NCI-H146 treated with DMSO at 0.1 percent for 48 hours (cell line): ENCODE results near the gene NFATC2IP.
A peak's percentile ranks its signal among the peaks of the same experiment; 100 is the strongest.
"Not testable (repeated sequence)": the region's sequence is repeated elsewhere in the genome, so short reads cannot be mapped to it uniquely, and the experiment has no call there.

ENCODE experiments used
- DNase-seq: peaks from one replicate; lab custom pipeline; 2025; ENCODE audit not compliant: unreplicated experiment; lab: John Stamatoyannopoulos, UW

NFATC2IP gene

GRCh38 chr16:28925386-28926228 lies 25.1 kb upstream of the NFATC2IP start:
- peak; percentile 71 for DNase-seq

- not testable (repeated sequence) for DNase-seq
Measured at GRCh38 chr16:28926284-28926683, 24.5 kb upstream of the NFATC2IP start.

GRCh38 chr16:28927815-28928214 lies 22.9 kb upstream of the NFATC2IP start:
- no peak for DNase-seq

- no peak for DNase-seq
Measured at GRCh38 chr16:28930203-28930602, 20.5 kb upstream of the NFATC2IP start.

- DNase-seq: no peak
Measured at GRCh38 chr16:28930652-28931051, 20.1 kb upstream of the NFATC2IP start.

GRCh38 chr16:28931801-28932225 lies 18.9 kb upstream of the NFATC2IP start, which contains the start of gene CD19:
Gene CD19, plus strand, starts transcription at chr16:28931971. Its CDS starts 30 bp downstream, at chr16:28932001.
- no peak for DNase-seq

GRCh38 chr16:28932339-28933141 lies 18.2 kb upstream of the NFATC2IP start:
- DNase-seq: no peak

- no peak for DNase-seq
Measured at GRCh38 chr16:28933171-28933570, 17.6 kb upstream of the NFATC2IP start.

- no peak for DNase-seq
Measured at GRCh38 chr16:28935346-28935745, 15.4 kb upstream of the NFATC2IP start.

- peak; percentile 75 for DNase-seq
Measured at GRCh38 chr16:28935924-28936783, 14.6 kb upstream of the NFATC2IP start.

- DNase-seq: no peak
Measured at GRCh38 chr16:28936784-28937155, 14.0 kb upstream of the NFATC2IP start.

GRCh38 chr16:28937222-28937876 lies 13.4 kb upstream of the NFATC2IP start:
- no peak for DNase-seq

- no peak for DNase-seq
Measured at GRCh38 chr16:28938721-28939120, 12.0 kb upstream of the NFATC2IP start.

- not testable (repeated sequence) for DNase-seq
Measured at GRCh38 chr16:28939825-28940224, 10.9 kb upstream of the NFATC2IP start.

GRCh38 chr16:28943281-28943680 lies 7.5 kb upstream of the NFATC2IP start:
- DNase-seq: no peak

GRCh38 chr16:28946681-28947080 lies 4.1 kb upstream of the NFATC2IP start:
- DNase-seq: no peak

- DNase-seq: no peak
Measured at GRCh38 chr16:28951410-28951943, 740 bp downstream of the NFATC2IP start.

- no peak for DNase-seq
Measured at GRCh38 chr16:28958216-28958615, 7.5 kb downstream of the NFATC2IP start.

- no peak for DNase-seq
Measured at GRCh38 chr16:28958836-28959235, 8.1 kb downstream of the NFATC2IP start.

GRCh38 chr16:28964072-28964471 lies 13.3 kb downstream of the NFATC2IP start:
- no peak for DNase-seq
